ENCODE data around the gene FAM53B. TPM values are rescaled to one million over a fixed set of nuclear protein-coding genes. Genes with fewer than 3 reads are reported as not detected.

The FAM53B gene
- polyA plus RNA-seq, 1 of the 3 experiments (the other 2 are of a cell fraction) = 5.6 TPM

DNA sequence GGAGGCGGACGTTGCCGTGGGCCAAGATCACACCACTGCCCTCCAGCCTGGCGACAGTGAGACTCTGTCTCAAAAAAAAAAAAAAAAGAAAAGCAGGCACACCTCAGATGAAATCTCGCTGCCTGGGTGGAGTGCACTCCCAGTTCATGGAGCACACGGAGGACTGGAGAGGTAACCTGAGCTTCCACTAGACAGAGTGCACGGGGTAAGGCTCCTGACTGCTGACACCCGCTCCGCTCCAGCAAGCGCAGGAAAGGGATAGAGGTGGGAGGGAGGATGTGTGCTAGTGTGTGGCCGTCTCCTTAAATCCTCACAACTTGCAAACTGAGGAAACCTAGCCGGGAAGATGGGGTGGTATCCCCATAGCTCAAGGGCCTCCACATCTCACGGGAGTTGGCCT lies 50.8 kb downstream of the FAM53B start (continued):
- TF ChIP-seq, protein P1, sequence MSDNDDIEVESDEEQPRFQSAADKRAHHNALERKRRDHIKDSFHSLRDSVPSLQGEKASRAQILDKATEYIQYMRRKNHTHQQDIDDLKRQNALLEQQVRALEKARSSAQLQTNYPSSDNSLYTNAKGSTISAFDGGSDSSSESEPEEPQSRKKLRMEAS (IDR thresholded peaks at IDR 0.05; ENCODE audit: low read depth) = no peak

DNA sequence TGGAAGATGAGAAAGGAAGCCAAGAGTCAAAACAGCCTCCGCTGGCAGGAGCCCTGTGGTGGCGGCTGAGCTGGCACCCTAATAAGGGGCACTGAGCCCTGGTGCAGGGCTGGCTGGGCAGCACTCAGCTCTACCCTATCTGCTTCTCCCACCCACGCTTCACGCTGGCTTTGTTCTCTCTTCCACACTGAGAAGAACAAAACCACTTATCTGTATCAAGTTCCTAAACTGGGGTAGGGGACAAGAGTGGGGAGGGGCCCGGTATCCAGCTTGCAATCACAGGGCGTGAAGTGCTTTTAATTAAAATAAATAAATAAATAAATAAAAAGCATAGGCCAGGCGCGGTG lies 52.1 kb downstream of the FAM53B start:
- H3K79me2 ChIP-seq (ENCODE audit: insufficient read depth) = no peaks in the 10 kb centered on the region
- no peaks in the 10 kb centered on the region for H3K9me2 ChIP-seq
- 95% methylated on average over 8 of the region's 8 CpGs for WGBS (ENCODE audit: low lambda C conversion rate)
- no peak overlapping the region for H3K27ac ChIP-seq (ENCODE audit: low read depth in 2 of 2, low read length in 1 of 2)
- no peaks in the 10 kb centered on the region for H3F3A ChIP-seq (replicated peaks; ENCODE audit: insufficient read depth)
- H3K9ac ChIP-seq = no peak overlapping the region
- ChIA-PET POLR2A (no interaction called here), CTCF (interaction anchor here (0.8 to 2.5 kb wide), 3 partner anchors 13 to 163 kb away, joined by 4 to 7 read pairs (median 4); no protein-coding TSS in a partner anchor)
- peaks cover 0 to 9% of the 10 kb centered on the region in 2 experiments; a peak in 1 of 4 replicates for H3K4me1 ChIP-seq (ENCODE audit: control insufficient read depth in 1 of 2, insufficient read depth in 2 of 2, low read depth in 1 of 2, low read length in 1 of 2)
- no peaks in the 10 kb centered on the region for H3K27me3 ChIP-seq (ENCODE audit: insufficient read depth)
- TF ChIP-seq MEF2A (IDR thresholded peaks at IDR 0.05; ENCODE audit: borderline replicate concordance, low read depth) (no peak), EZH2phosphoT487 (IDR thresholded peaks at IDR 0.05; ENCODE audit: borderline replicate concordance, low read depth) (no peak), GATA2 (CRISPR knock-in tag; IDR thresholded peaks at IDR 0.05) (no peak), RXRA (IDR thresholded peaks at IDR 0.05; ENCODE audit: borderline replicate concordance, low read depth) (no peak), POLR2AphosphoS5 (IDR thresholded peaks at IDR 0.05; ENCODE audit: low read depth, low read length) (no peak), RCOR1 (IDR thresholded peaks at IDR 0.05; ENCODE audit: low read length) (no peak), SMC3 (IDR thresholded peaks at IDR 0.05; ENCODE audit: low read depth, low read length) (no peak), FOSL2 (IDR thresholded peaks at IDR 0.05; ENCODE audit: borderline replicate concordance, low read depth) (no peak), YY1 (IDR thresholded peaks at IDR 0.05; ENCODE audit: low read depth) (no peak), GABPA (IDR thresholded peaks at IDR 0.05; ENCODE audit: low read depth) (no peak), RAD21 (IDR thresholded peaks at IDR 0.05; ENCODE audit: low read length) (no peak), NRF1 (IDR thresholded peaks at IDR 0.05; ENCODE audit: low read depth, low read length) (no peak)
- TF ChIP-seq, protein P2, sequence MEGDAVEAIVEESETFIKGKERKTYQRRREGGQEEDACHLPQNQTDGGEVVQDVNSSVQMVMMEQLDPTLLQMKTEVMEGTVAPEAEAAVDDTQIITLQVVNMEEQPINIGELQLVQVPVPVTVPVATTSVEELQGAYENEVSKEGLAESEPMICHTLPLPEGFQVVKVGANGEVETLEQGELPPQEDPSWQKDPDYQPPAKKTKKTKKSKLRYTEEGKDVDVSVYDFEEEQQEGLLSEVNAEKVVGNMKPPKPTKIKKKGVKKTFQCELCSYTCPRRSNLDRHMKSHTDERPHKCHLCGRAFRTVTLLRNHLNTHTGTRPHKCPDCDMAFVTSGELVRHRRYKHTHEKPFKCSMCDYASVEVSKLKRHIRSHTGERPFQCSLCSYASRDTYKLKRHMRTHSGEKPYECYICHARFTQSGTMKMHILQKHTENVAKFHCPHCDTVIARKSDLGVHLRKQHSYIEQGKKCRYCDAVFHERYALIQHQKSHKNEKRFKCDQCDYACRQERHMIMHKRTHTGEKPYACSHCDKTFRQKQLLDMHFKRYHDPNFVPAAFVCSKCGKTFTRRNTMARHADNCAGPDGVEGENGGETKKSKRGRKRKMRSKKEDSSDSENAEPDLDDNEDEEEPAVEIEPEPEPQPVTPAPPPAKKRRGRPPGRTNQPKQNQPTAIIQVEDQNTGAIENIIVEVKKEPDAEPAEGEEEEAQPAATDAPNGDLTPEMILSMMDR (IDR thresholded peaks at IDR 0.05) = no peak
- TF ChIP-seq, protein P1 (IDR thresholded peaks at IDR 0.05; ENCODE audit: low read depth) = no peak
- TF ChIP-seq, protein P3, sequence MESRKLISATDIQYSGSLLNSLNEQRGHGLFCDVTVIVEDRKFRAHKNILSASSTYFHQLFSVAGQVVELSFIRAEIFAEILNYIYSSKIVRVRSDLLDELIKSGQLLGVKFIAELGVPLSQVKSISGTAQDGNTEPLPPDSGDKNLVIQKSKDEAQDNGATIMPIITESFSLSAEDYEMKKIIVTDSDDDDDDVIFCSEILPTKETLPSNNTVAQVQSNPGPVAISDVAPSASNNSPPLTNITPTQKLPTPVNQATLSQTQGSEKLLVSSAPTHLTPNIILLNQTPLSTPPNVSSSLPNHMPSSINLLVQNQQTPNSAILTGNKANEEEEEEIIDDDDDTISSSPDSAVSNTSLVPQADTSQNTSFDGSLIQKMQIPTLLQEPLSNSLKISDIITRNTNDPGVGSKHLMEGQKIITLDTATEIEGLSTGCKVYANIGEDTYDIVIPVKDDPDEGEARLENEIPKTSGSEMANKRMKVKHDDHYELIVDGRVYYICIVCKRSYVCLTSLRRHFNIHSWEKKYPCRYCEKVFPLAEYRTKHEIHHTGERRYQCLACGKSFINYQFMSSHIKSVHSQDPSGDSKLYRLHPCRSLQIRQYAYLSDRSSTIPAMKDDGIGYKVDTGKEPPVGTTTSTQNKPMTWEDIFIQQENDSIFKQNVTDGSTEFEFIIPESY (IDR thresholded peaks at IDR 0.05; ENCODE audit: borderline replicate concordance, low read depth) = no peak
- no peak overlapping the region for H3K4me2 ChIP-seq
- no peak overlapping the region for H2AFZ ChIP-seq (ENCODE audit: low read depth)
- no peaks in the 10 kb centered on the region for H3K9me3 ChIP-seq
- DNase-seq = no peak
- no peaks in the 10 kb centered on the region for H4K20me1 ChIP-seq (ENCODE audit: insufficient read depth)
- H3K36me3 ChIP-seq (replicated peaks in 1 of 2; ENCODE audit: control insufficient read depth in 1 of 2, insufficient read depth in 2 of 2, low read length in 1 of 2) = peaks cover 0 to 37% of the 10 kb centered on the region in 2 experiments
- H3K4me3 ChIP-seq (ENCODE audit: low read depth in 2 of 2, low read length in 1 of 2) = no peak overlapping the region
